PC-3 (cell line): ENCODE measurements around the gene PRPH. TPM values are rescaled to one million over a fixed set of nuclear protein-coding genes. Genes with fewer than 3 reads are reported as not detected.

Source experiments
- ATAC-seq: fragments of 200-7000 bp; cut with Tn5 transposase; 2 replicates; pipeline ENCODE4 v1.9.1; 2020; ENCODE audit warnings: mild to moderate bottlenecking, moderate library complexity
- BruUV-seq: library from RNA; stranded (reverse); fragments of 400-500 nt; replicated peaks from 2 replicates; lab custom pipeline; 2021; lab: Mats Ljungman, UMichigan
- CTCF ChIA-PET: fragments of 300-600 bp; sonication (Branson Sonifier 250); formaldehyde crosslinking; loops from one replicate; lab custom pipeline; 2022; ENCODE audit warnings: antibody characterized with exemption; lab: Charles Lee
- POLR2A ChIA-PET: fragments of 300-600 bp; sonication (Branson Sonifier 250); formaldehyde crosslinking; loops from one replicate; lab custom pipeline; 2022; ENCODE audit warnings: antibody characterized with exemption; ENCODE audit not compliant: unreplicated experiment; lab: Charles Lee
- DNase-seq: peaks from one replicate; pipeline ENCODE4 v3.0.0-alpha.2; 2015
- H2AFZ ChIP-seq: fragments of 300-600 bp; sonication (generic); 2 replicates; pipeline ENCODE4 v1.6.0; 2016; ENCODE audit warnings: antibody characterized with exemption, low read length
- H3F3A ChIP-seq: fragments of 300-600 bp; sonication (generic); one replicate; pipeline ENCODE4 v1.6.0; 2017; ENCODE audit warnings: antibody characterized with exemption, low read length, control low read depth, mild to moderate bottlenecking; ENCODE audit not compliant: unreplicated experiment
- H3K27ac ChIP-seq: fragments of 300-600 bp; sonication (generic); 2 replicates; pipeline ENCODE4 v1.5.1; 2016; ENCODE audit warnings: mild to moderate bottlenecking, low read length
- H3K27me3 ChIP-seq: fragments of 300-600 bp; sonication (generic); 2 replicates; pipeline ENCODE4 v1.6.1; 2016; ENCODE audit warnings: low read length, mixed read lengths
- H3K36me3 ChIP-seq: fragments of 300-600 bp; sonication (generic); 2 replicates; pipeline ENCODE4 v1.6.1; 2016; ENCODE audit warnings: low read depth, mixed run types, low read length, mixed read lengths
- H3K4me1 ChIP-seq: fragments of 300-600 bp; sonication (generic); 2 replicates; pipeline ENCODE4 v1.5.1; 2016; ENCODE audit warnings: low read length; ENCODE audit not compliant: insufficient read depth
- H3K4me2 ChIP-seq: fragments of 300-600 bp; sonication (generic); 2 replicates; pipeline ENCODE4 v1.6.0; 2016; ENCODE audit warnings: low read length
- H3K4me3 ChIP-seq: fragments of 300-600 bp; sonication (generic); 2 replicates; pipeline ENCODE4 v1.5.1; 2016; ENCODE audit warnings: mild to moderate bottlenecking, low read length, mixed read lengths
- H3K79me2 ChIP-seq: fragments of 300-600 bp; sonication (generic); 2 replicates; pipeline ENCODE4 v1.6.1; 2017; ENCODE audit warnings: low read length, mixed read lengths
- H3K9ac ChIP-seq: fragments of 300-600 bp; sonication (generic); 2 replicates; pipeline ENCODE4 v1.6.0; 2016; ENCODE audit warnings: mild to moderate bottlenecking, low read length
- H3K9me2 ChIP-seq: fragments of 300-600 bp; sonication (generic); replicated peaks from 2 replicates; pipeline ENCODE4 v1.6.1; 2016; ENCODE audit warnings: mixed run types, low read length, mixed read lengths
- H3K9me3 ChIP-seq: fragments of 300-600 bp; sonication (generic); 2 replicates; pipeline ENCODE4 v1.6.1; 2016; ENCODE audit warnings: low read length, mixed read lengths
- H4K20me1 ChIP-seq: fragments of 300-600 bp; sonication (generic); 2 replicates; pipeline ENCODE4 v1.6.1; 2016; ENCODE audit warnings: low read length, mixed read lengths
- CTCF ChIP-seq: fragments of 300-600 bp; sonication (generic); conservative IDR thresholded peaks from 2 replicates; pipeline ENCODE4 v1.5.1; 2017; ENCODE audit warnings: antibody characterized with exemption, low read depth, mild to moderate bottlenecking, low read length
- EZH2 ChIP-seq: fragments of 300-600 bp; sonication (generic); IDR thresholded peaks from one replicate; pipeline ENCODE4 v1.6.1; 2017; ENCODE audit warnings: antibody characterized with exemption, mild to moderate bottlenecking, low read length; ENCODE audit not compliant: unreplicated experiment
- EZH2phosphoT487 ChIP-seq: fragments of 300-600 bp; sonication (generic); IDR thresholded peaks from 2 replicates; pipeline ENCODE4 v1.6.1; 2018; ENCODE audit warnings: mild to moderate bottlenecking, antibody characterized with exemption, low read length, borderline replicate concordance
- intact Hi-C: fragments of 100-400 bp; cut with micrococcal nuclease; formaldehyde crosslinking; loops from 2 replicates; pipeline ENCODE4 v1.9.0; 2023
- total RNA-seq: library from RNA; depleted of rRNA; stranded (reverse); fragments of >200 nt; gene quantifications from 2 replicates; pipeline ENCODE4 v1.2.3, GENCODE V29; 2014

Gene PRPH
- total RNA-seq, 1 experiment from 2014 or later, result 0.15 TPM

DNA sequence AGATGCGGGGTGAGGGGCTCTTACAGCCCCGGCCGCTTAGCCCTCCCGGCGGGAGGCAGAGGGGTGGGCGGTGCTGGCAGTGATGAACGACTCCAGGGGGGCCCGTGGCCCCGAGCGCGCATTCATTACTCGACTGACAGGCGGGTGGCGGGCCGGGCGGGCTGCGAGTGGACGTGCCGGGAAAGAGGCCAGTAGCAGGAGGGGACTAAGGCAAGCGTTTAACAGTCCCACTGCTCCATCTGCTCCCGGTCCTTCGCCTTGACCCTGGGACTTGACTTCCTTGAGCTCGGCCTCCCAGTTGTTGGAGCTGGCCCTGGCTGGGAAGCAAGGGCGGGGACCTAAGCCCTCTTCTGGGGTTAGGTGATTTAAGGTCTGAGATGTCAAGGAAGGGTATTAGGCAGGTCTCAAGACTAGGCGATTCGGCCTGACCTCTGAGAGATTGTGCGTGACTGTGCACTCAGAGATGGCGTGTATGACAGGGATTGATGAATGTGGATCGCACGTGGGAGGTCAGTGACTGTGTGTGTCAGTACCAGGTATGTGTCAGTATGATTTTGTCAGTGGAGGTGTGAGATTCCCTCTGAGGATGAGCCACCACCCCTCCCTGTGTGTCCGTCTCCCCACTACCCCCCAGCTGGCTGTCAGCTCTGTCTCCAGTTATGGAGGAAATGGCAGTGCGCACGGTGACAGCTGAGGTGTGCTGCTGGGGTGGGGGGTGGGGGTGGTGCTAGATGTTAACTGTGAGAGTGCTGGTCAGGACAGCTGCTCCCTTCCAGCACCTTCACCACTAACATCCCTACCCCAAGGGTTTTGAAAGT lies 48.2 kb downstream of the PRPH start:
- no peak for DNase-seq
- no peak overlapping the region for H3K9ac ChIP-seq
- H3K4me2 ChIP-seq, result peak overlapping the region; percentile 76
- POLR2A ChIA-PET, result no interaction called here
- H3K79me2 ChIP-seq, result no peaks in the 10 kb centered on the region
- H3K4me3 ChIP-seq, result peak overlapping the region; percentile 53
- peaks cover 21% of the 10 kb centered on the region for H3K27me3 ChIP-seq
- no peak for TF ChIP-seq EZH2
- TF ChIP-seq CTCF, result no peak
- TF ChIP-seq EZH2phosphoT487, result no peak
- CTCF ChIA-PET, result interaction anchor here (0.5 to 2.0 kb wide), 7 partner anchors 11 to 61 kb away, joined by 3 to 6 read pairs (median 3); partner anchors contain the start of genes SPATS2 and TROAP
- H3F3A ChIP-seq, result no peaks in the 10 kb centered on the region
- intact Hi-C loops, result no loop called here
- no peaks in the 10 kb centered on the region for H3K36me3 ChIP-seq
- no peak for ATAC-seq
- no peaks in the 10 kb centered on the region for H3K9me2 ChIP-seq
- H4K20me1 ChIP-seq, result no peaks in the 10 kb centered on the region
- peaks cover 33% of the 10 kb centered on the region for H3K4me1 ChIP-seq
- peak overlapping the region; percentile 82 for H2AFZ ChIP-seq
- H3K9me3 ChIP-seq, result no peaks in the 10 kb centered on the region
- BruUV-seq, result no TSS peak
- H3K27ac ChIP-seq, result no peak overlapping the region

- ATAC-seq, result no peak
- Histone ChIP-seq H3K27me3 (peaks cover 21% of the 10 kb centered on the region), H3K9me3 (no peaks in the 10 kb centered on the region), H3K4me3 (peak overlapping the region; percentile 49; the same call in 1 of the 2 replicates), H3K9me2 (no peaks in the 10 kb centered on the region), H3K36me3 (no peaks in the 10 kb centered on the region), H3K4me2 (peak overlapping the region; percentile 77), H3K9ac (no peak overlapping the region), H3K4me1 (peaks cover 38% of the 10 kb centered on the region), H4K20me1 (no peaks in the 10 kb centered on the region), H3K79me2 (peaks cover 7% of the 10 kb centered on the region; the same call in 1 of the 2 replicates), H3K27ac (no peak overlapping the region), H2AFZ (peak overlapping the region; percentile 47; the same call in 1 of the 2 replicates), H3F3A (no peaks in the 10 kb centered on the region)
- intact Hi-C loops, result no loop called here
- TF ChIP-seq EZH2, result no peak
- TF ChIP-seq CTCF, result no peak
- TF ChIP-seq EZH2phosphoT487, result no peak
- ChIA-PET POLR2A (no interaction called here), CTCF (interaction anchor here (0.6 kb wide), 1 partner anchor 169 kb away, joined by 6 read pairs; no protein-coding TSS in a partner anchor)
- DNase-seq, result no peak
- no TSS peak for BruUV-seq
Observed at GRCh38 chr12:49344486-49345050, 49.6 kb downstream of the PRPH start.
